K562 (cell line): ENCODE data around the gene CPLX4. TPM values are rescaled to one million over a fixed set of nuclear protein-coding genes. Genes with fewer than 3 reads are reported as not detected.

Experiments used
- ATAC-seq: fragments of 200-7000 bp; cut with Tn5 transposase; 3 replicates; pipeline ENCODE4 v1.9.1; 2020; ENCODE audit warnings: moderate library complexity
- BruUV-seq: library from RNA; stranded (reverse); fragments of 400-500 nt; replicated peaks from 2 replicates; lab custom pipeline; 2021; lab: Mats Ljungman, UMichigan
- CTCF ChIA-PET: fragments of 300-600 bp; formaldehyde crosslinking; extraction: SDS; loops from one replicate; lab custom pipeline; 2021; ENCODE audit warnings: low intra/inter-chr PET ratio; lab: Yijun Ruan, JAX
- POLR2A ChIA-PET: fragments of 300-600, 350-650 bp; sonication (Branson Sonifier 250); formaldehyde crosslinking; extraction: SDS; loops from one replicate; lab custom pipeline; 2021; ENCODE audit warnings: antibody characterized with exemption, inconsistent platforms; lab: Yijun Ruan, JAX
- DNase-seq, 4 experiments: peaks; one replicate each; pipeline versions ENCODE4 v3.0.0 to v3.0.0-alpha.2; 2011 to 2018; ENCODE audit warnings: low spot score in 3 of 4, mixed read lengths in 3 of 4; ENCODE audit errors: extremely low read depth in 1 of 4
- FAIRE-seq: peaks from 2 replicates; lab custom pipeline; 2011; peaks lifted over from hg19 to GRCh38; lab: Jason Lieb, UNC
- H2AFZ ChIP-seq: 2 replicates; pipeline ENCODE4 v1.6.0; 2011; ENCODE audit warnings: low read depth, low read length, control low read depth, inconsistent platforms
- H3K27ac ChIP-seq: fragments of 200-600 bp; 3 replicates; pipeline ENCODE4 v1.8.0; 2011; ENCODE audit warnings: low read depth, mild to moderate bottlenecking, control low read depth, inconsistent platforms, low read length, moderate library complexity, mixed read lengths; ENCODE audit errors: extremely low read depth
- H3K27me3 ChIP-seq, 2 experiments: fragments of 300-600 bp in 1 of 2; 2 replicates in 1 of 2; 3 replicates in 1 of 2; pipeline versions ENCODE4 v1.6.0 to v1.8.0; 2011; ENCODE audit warnings: inconsistent platforms in 2 of 2, low read length in 2 of 2, mild to moderate bottlenecking in 1 of 2, mixed read lengths in 1 of 2, moderate library complexity in 1 of 2; ENCODE audit not compliant: control insufficient read depth in 2 of 2, insufficient read depth in 2 of 2
- H3K36me3 ChIP-seq: fragments of 300-600 bp; 3 replicates; pipeline ENCODE4 v1.8.0; 2011; ENCODE audit warnings: mild to moderate bottlenecking, low read length, inconsistent platforms; ENCODE audit not compliant: control insufficient read depth, insufficient read depth
- H3K4me1 ChIP-seq, 2 experiments: fragments of 200-600 bp in 1 of 2; replicated peaks in 1 of 2; 2 replicates in 1 of 2; 3 replicates in 1 of 2; pipeline versions ENCODE4 v1.5.1 to v1.8.0; 2011; ENCODE audit warnings: inconsistent platforms in 2 of 2, low read length in 2 of 2, mild to moderate bottlenecking in 1 of 2, mixed read lengths in 1 of 2, moderate library complexity in 1 of 2; ENCODE audit not compliant: control insufficient read depth in 2 of 2, insufficient read depth in 2 of 2
- H3K4me2 ChIP-seq: 2 replicates; pipeline ENCODE4 v1.6.1; 2011; ENCODE audit warnings: low read length, control low read depth, inconsistent platforms, mixed read lengths; ENCODE audit not compliant: insufficient read depth
- H3K4me3 ChIP-seq: fragments of 200-600 bp; sonication (generic), shearing (Covaris generic); 2 replicates; pipeline ENCODE4 v1.5.1; 2016; ENCODE audit warnings: control low read depth, inconsistent platforms
- H3K79me2 ChIP-seq: fragments of 200-600 bp; 3 replicates; pipeline ENCODE4 v1.8.0; 2011; ENCODE audit warnings: low read length, inconsistent platforms; ENCODE audit not compliant: control insufficient read depth, insufficient read depth
- H3K9ac ChIP-seq, 2 experiments: 2 replicates each; pipeline versions ENCODE4 v1.6.0 to v1.6.1; 2011; ENCODE audit warnings: low read depth in 2 of 2, low read length in 2 of 2, control low read depth in 1 of 2, inconsistent platforms in 1 of 2, mild to moderate bottlenecking in 1 of 2, mixed read lengths in 1 of 2; ENCODE audit not compliant: insufficient read depth in 1 of 2
- H3K9me1 ChIP-seq: one replicate; pipeline ENCODE4 v1.6.0; 2011; ENCODE audit warnings: inconsistent platforms, mild to moderate bottlenecking, low read length, moderate library complexity; ENCODE audit not compliant: control insufficient read depth, insufficient read depth
- H3K9me3 ChIP-seq: replicated peaks from 2 replicates; pipeline ENCODE4 v1.5.1; 2011; ENCODE audit warnings: low read depth, low read length, inconsistent platforms; ENCODE audit not compliant: control insufficient read depth, insufficient read depth
- H4K20me1 ChIP-seq: replicated peaks from 2 replicates; pipeline ENCODE4 v1.6.1; 2011; ENCODE audit warnings: low read length, inconsistent platforms, mixed read lengths; ENCODE audit not compliant: control insufficient read depth, insufficient read depth
- ATF1 ChIP-seq, 2 experiments: fragments of 450-650 bp in 1 of 2; IDR thresholded peaks; 2 replicates each; pipeline ENCODE4 v1.6.1; 2016; ENCODE audit warnings: missing compliant biosample characterization in 1 of 2, missing genetic modification characterization in 1 of 2
- CTBP1 ChIP-seq: fragments of 450-650 bp; IDR thresholded peaks from 2 replicates; pipeline ENCODE4 v1.6.1; 2016; ENCODE audit warnings: borderline replicate concordance
- HDAC1 ChIP-seq, 2 experiments: fragments of 450-650 bp; IDR thresholded peaks; 2 replicates each; pipeline ENCODE4 v1.6.1; 2016 to 2017; ENCODE audit warnings: inconsistent platforms in 1 of 2, mild to moderate bottlenecking in 1 of 2, moderate library complexity in 1 of 2
- JUN ChIP-seq, 2 experiments: sonication (generic) in 1 of 2; formaldehyde crosslinking in 1 of 2; IDR thresholded peaks; 2 replicates each; pipeline versions ENCODE4 v1.6.1 to v1.8.0; 2012 to 2022; ENCODE audit warnings: borderline replicate concordance in 2 of 2, mild to moderate bottlenecking in 2 of 2, improper control_type of control experiment in 1 of 2, low read depth in 1 of 2, low read length in 1 of 2, missing genetic modification reagents in 1 of 2
- MCM3 ChIP-seq: fragments of 450-650 bp; IDR thresholded peaks from 2 replicates; pipeline ENCODE4 v1.6.1; 2016
- NONO ChIP-seq, 2 experiments: fragments of 200-400 bp in 1 of 2; fragments of 450-650 bp in 1 of 2; formaldehyde crosslinking in 1 of 2; IDR thresholded peaks; 2 replicates each; pipeline ENCODE4 v1.6.1; 2017; ENCODE audit warnings: low read depth in 2 of 2, mild to moderate bottlenecking in 2 of 2, moderate library complexity in 2 of 2, low read length in 1 of 2
- NR3C1 ChIP-seq: sonication (generic); formaldehyde crosslinking; IDR thresholded peaks from 2 replicates; pipeline ENCODE4 v1.8.1; 2022; ENCODE audit warnings: missing genetic modification reagents
- PTTG1 ChIP-seq: fragments of 450-650 bp; IDR thresholded peaks from 2 replicates; pipeline ENCODE4 v1.6.1; 2016; ENCODE audit warnings: low read depth, mild to moderate bottlenecking, missing genetic modification characterization, missing compliant biosample characterization
- RBM14 ChIP-seq: fragments of 200-400 bp; formaldehyde crosslinking; IDR thresholded peaks from 2 replicates; pipeline ENCODE4 v1.6.1; 2018; ENCODE audit warnings: low read depth, mild to moderate bottlenecking, low read length, moderate library complexity, borderline replicate concordance; ENCODE audit not compliant: insufficient read depth
- RBM22 ChIP-seq: fragments of 200-400 bp; formaldehyde crosslinking; IDR thresholded peaks from 2 replicates; pipeline ENCODE4 v1.6.1; 2018; ENCODE audit warnings: low read length, low read depth; ENCODE audit not compliant: poor library complexity, severe bottlenecking
- SIN3B ChIP-seq: fragments of 450-650 bp; IDR thresholded peaks from 2 replicates; pipeline ENCODE4 v1.6.1; 2017; ENCODE audit warnings: low read depth, mild to moderate bottlenecking, moderate library complexity
- SMAD1 ChIP-seq: fragments of 150-350 bp; IDR thresholded peaks from 2 replicates; pipeline ENCODE4 v1.6.1; 2014; ENCODE audit warnings: low read length, low read depth; ENCODE audit not compliant: partially characterized antibody
- ZNF253 ChIP-seq: fragments of 250-450 bp; sonication (Bioruptor Pico); conservative IDR thresholded peaks from 2 replicates; pipeline ENCODE4 v1.6.1; 2021; ENCODE audit warnings: mild to moderate bottlenecking
- WGBS: fragments of 100-300 bp; shearing (Covaris generic); methylation state at CpG from one replicate; pipeline ENCODE4 v1.1.6; 2016; ENCODE audit warnings: low coverage, mixed read lengths; ENCODE audit not compliant: insufficient coverage; ENCODE audit errors: missing lambda C conversion rate; 5-methylcytosine and 5-hydroxymethylcytosine counted together
- in situ Hi-C: fragments of 300-500 bp; cut with MboI; formaldehyde crosslinking; loops from 4 replicates; pipeline ENCODE4 v1.15.0; 2018; ENCODE audit warnings: inconsistent platforms, mixed read lengths
- intact Hi-C: fragments of 100-400 bp; cut with micrococcal nuclease; formaldehyde crosslinking; loops from 2 replicates; pipeline ENCODE4 v1.14.2; 2022
- polyA plus RNA-seq, 8 experiments: library from polyadenylated mRNA; depleted of rRNA in 4 of 8; stranded (reverse) in 5 of 8; unstranded in 3 of 8; fragments of >200 nt; fragmentation: Nextera tagmentation in 2 of 8; fragmentation: Illumina TruSeq in 1 of 8; extraction: Ambion mirVana in 2 of 8; extraction: Trizol in 1 of 8; gene quantifications; 2 replicates each; pipeline versions ENCODE4 v1.2.1 to v1.2.3, GENCODE V29; 2011 to 2014; ENCODE audit warnings: inconsistent platforms in 1 of 8, missing spikeins in 1 of 8
- total RNA-seq, 7 experiments: library from RNA; depleted of rRNA in 6 of 7; stranded (reverse); fragments of >200 nt in 6 of 7; fragmentation: Illumina TruSeq in 2 of 7; extraction: Trizol in 2 of 7; gene quantifications; 2 replicates each; pipeline versions ENCODE4 v1.2.1 to v1.2.3, GENCODE V29; 2011 to 2021; ENCODE audit warnings: low replicate concordance in 1 of 7

The CPLX4 gene
- total and polyA plus RNA-seq, 9 of the 15 experiments (the other 6 are each of a cell fraction or from before 2014, with no cell fraction given): not detected

- in situ Hi-C loops (no loop called here), intact Hi-C loops (no loop called here)
- FAIRE-seq (no peak), DNase-seq (no peak), ATAC-seq (no peak)
- no peak overlapping the region for H3K27ac ChIP-seq
- POLR2A ChIA-PET: no interaction called here
- no peaks in the 10 kb centered on the region for H3K9me3 ChIP-seq
- H3K27me3 ChIP-seq: no peaks in the 10 kb centered on the region; a peak in 1 of 5 replicates
- H4K20me1 ChIP-seq: no peaks in the 10 kb centered on the region
- no TSS peak for BruUV-seq
- no peak overlapping the region for H3K9ac ChIP-seq
- TF ChIP-seq SIN3B (no peak), RBM22 (no peak), RBM14 (no peak), NR3C1 (CRISPR knock-in tag) (no peak), SMAD1 (no peak), CTBP1 (no peak), MCM3 (no peak), ATF1 (CRISPR knock-in tag; IDR thresholded peaks at IDR 0.05) (no peak), ATF1 (tag; IDR thresholded peaks at IDR 0.05) (no peak), NONO (IDR thresholded peaks at IDR 0.05; ENCODE audit: low read depth in 2 of 2, low read length in 1 of 2) (no peak), JUN (IDR thresholded peaks at IDR 0.05; ENCODE audit: borderline replicate concordance, low read depth, low read length) (no peak), JUN (CRISPR knock-in tag; IDR thresholded peaks at IDR 0.05; ENCODE audit: borderline replicate concordance) (no peak), ZNF253 (CRISPR knock-in tag) (no peak), PTTG1 (tag) (no peak), HDAC1 (IDR thresholded peaks at IDR 0.05) (no peak)
- no peaks in the 10 kb centered on the region for H3K36me3 ChIP-seq
- no peak overlapping the region for H2AFZ ChIP-seq
- 2% methylated on average over 6 of the region's 7 CpGs for WGBS
- H3K4me1 ChIP-seq: peaks cover 0 to 5% of the 10 kb centered on the region in 2 experiments; a peak in 2 of 5 replicates
- no peaks in the 10 kb centered on the region for H3K79me2 ChIP-seq
- no peaks in the 10 kb centered on the region for H3K9me1 ChIP-seq
- CTCF ChIA-PET: no interaction called here
- H3K4me3 ChIP-seq: no peak overlapping the region
- H3K4me2 ChIP-seq: no peak overlapping the region
Observed at GRCh38 chr18:59311631-59312030, 6.8 kb downstream of the CPLX4 start.
